RWPE2 (cell line): ENCODE results near the gene OXSR1.
A peak's percentile ranks its signal among the peaks of the same experiment; 100 is the strongest.

ENCODE experiments used
- ATAC-seq: fragments of 200-7000 bp; cut with Tn5 transposase; 3 replicates; pipeline ENCODE4 v1.9.1; 2021; ENCODE audit warnings: low read depth
- DNase-seq: peaks from one replicate; pipeline ENCODE4 v3.0.0-alpha.2; 2020; ENCODE audit warnings: low spot score
- H3K27ac ChIP-seq: fragments of 450-650 bp; 2 replicates; pipeline ENCODE4 v1.5.1; 2017; ENCODE audit warnings: mild to moderate bottlenecking; ENCODE audit not compliant: poor library complexity, severe bottlenecking
- H3K27me3 ChIP-seq: fragments of 250-450 bp; sonication (Bioruptor Pico); 2 replicates; pipeline ENCODE4 v1.5.1; 2021; ENCODE audit warnings: mild to moderate bottlenecking, moderate library complexity; ENCODE audit not compliant: insufficient read depth, poor library complexity, severe bottlenecking
- H3K36me3 ChIP-seq: fragments of 250-450 bp; sonication (Bioruptor Pico); 2 replicates; pipeline ENCODE4 v1.5.1; 2020; ENCODE audit warnings: low read depth, mild to moderate bottlenecking, moderate library complexity
- H3K4me1 ChIP-seq: fragments of 250-450 bp; sonication (Bioruptor Pico); 2 replicates; pipeline ENCODE4 v1.5.1; 2021; ENCODE audit warnings: mild to moderate bottlenecking, moderate library complexity; ENCODE audit not compliant: insufficient read depth, poor library complexity, severe bottlenecking
- H3K4me3 ChIP-seq: fragments of 250-450 bp; sonication (Bioruptor Pico); 2 replicates; pipeline ENCODE4 v1.5.1; 2021; ENCODE audit warnings: mild to moderate bottlenecking, moderate library complexity; ENCODE audit not compliant: severe bottlenecking
- H3K9me3 ChIP-seq: fragments of 250-450 bp; sonication (Bioruptor Pico); 2 replicates; pipeline ENCODE4 v1.5.1; 2021; ENCODE audit warnings: mild to moderate bottlenecking, moderate library complexity; ENCODE audit not compliant: severe bottlenecking
- TF ChIP-seq, protein P1 (sequence below): fragments of 450-650 bp; IDR thresholded peaks from one replicate; pipeline ENCODE4 v1.5.1; 2017; ENCODE audit warnings: mild to moderate bottlenecking, moderate library complexity; ENCODE audit not compliant: poor library complexity, severe bottlenecking

The OXSR1 gene

DNA sequence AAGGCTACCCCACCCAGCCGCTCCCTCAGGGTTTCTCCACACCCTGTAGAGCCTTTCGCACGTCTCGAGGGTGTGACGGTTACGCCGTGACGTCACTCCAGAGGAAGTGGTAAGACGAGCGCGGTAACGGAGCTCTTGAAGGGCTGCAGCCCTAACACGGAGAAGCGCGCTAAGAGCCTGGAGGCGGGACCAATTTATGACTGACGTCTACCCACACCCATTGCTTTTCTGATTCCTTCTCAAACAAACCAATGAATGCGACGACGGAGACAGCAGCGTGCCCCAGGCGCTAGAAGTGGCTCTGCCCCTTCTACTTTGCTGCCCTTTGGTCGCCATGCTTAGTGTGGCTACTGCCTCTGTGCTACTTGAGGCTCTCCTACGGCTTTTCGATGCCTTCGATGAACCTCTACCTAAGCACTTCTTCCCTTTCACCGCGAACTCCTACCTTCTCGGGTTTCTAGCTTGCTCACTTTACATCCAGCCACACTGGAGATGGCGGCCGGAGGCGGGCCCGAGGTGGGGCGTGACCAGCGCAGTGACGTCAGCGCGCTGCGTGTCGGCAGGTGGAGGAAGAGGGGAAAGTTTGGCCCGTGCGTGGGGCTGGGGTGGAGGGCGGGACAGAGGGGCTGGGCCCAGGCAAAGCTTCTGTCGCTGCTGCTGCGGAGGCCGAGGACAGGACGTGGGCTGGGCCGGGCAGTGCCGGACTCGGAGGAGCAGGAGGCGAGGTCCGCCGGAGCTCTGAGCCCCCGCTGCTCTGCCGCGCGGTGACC is at the start of gene OXSR1:
OXSR1 (plus strand) TSS at position 586 of the 770 bp plus-strand sequence. CDS start 340 bp downstream, outside the sequence.
- DNase-seq: peak; percentile 98
- H3K27ac ChIP-seq: peak within 1 kb of the TSS; percentile 91
- ATAC-seq: peak; percentile 84

DNA sequence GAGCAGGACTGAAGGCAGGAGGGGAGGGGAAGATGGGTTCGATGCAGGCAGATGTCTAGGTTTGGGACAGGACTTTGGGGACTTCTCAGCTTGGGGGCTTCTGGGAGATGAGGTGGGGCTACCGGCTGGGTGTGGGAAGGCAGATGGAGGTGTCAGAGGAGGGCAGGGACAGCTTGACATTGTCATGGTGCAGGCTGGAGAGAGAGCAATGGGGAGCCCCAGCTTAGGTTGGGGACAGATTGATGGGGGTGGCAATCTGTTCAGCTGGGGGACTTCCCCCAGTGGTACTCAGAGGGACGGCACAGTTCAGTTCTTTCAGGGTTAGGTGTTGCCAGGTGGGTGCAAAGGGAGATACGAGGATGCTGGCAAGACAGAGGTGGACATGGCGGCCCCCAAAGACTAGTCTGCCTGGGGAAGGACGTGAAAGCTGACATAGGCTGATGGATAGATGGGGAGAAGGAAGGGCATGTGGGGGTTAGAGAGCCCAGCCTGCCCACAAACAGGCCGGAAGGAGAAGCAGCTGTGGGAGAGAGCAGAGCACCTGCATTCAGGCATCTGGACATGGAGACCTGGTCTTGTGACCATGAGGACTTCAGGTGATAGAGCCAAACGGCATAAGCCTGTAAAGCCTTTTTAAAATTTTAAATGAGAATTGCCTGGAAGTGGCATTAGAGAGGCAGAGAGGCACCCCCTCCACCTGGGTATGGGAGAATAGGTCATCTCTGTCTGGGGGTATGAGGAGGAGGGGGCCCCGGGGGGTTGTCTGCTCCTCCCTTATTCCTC is 49.5 kb upstream of the OXSR1 start:
- no peaks in the 10 kb centered on the region for H3K9me3 ChIP-seq
- ATAC-seq: no peak
- no peak overlapping the region for H3K4me3 ChIP-seq
- no peaks in the 10 kb centered on the region for H3K36me3 ChIP-seq
- no peaks in the 10 kb centered on the region for H3K4me1 ChIP-seq
- no peaks in the 10 kb centered on the region for H3K27me3 ChIP-seq
- DNase-seq: no peak
- H3K27ac ChIP-seq: no peak overlapping the region
- TF ChIP-seq, protein P1, sequence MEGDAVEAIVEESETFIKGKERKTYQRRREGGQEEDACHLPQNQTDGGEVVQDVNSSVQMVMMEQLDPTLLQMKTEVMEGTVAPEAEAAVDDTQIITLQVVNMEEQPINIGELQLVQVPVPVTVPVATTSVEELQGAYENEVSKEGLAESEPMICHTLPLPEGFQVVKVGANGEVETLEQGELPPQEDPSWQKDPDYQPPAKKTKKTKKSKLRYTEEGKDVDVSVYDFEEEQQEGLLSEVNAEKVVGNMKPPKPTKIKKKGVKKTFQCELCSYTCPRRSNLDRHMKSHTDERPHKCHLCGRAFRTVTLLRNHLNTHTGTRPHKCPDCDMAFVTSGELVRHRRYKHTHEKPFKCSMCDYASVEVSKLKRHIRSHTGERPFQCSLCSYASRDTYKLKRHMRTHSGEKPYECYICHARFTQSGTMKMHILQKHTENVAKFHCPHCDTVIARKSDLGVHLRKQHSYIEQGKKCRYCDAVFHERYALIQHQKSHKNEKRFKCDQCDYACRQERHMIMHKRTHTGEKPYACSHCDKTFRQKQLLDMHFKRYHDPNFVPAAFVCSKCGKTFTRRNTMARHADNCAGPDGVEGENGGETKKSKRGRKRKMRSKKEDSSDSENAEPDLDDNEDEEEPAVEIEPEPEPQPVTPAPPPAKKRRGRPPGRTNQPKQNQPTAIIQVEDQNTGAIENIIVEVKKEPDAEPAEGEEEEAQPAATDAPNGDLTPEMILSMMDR: no peak

More for the DNA sequence above, at the start of gene OXSR1:
- Histone ChIP-seq H3K4me1 (peaks cover 30% of the 10 kb centered on the region), H3K9me3 (no peaks in the 10 kb centered on the region), H3K4me3 (peak within 1 kb of the TSS; percentile 80), H3K36me3 (no peaks in the 10 kb centered on the region), H3K27me3 (no peaks in the 10 kb centered on the region)
- TF ChIP-seq, protein P1: no peak

DNA sequence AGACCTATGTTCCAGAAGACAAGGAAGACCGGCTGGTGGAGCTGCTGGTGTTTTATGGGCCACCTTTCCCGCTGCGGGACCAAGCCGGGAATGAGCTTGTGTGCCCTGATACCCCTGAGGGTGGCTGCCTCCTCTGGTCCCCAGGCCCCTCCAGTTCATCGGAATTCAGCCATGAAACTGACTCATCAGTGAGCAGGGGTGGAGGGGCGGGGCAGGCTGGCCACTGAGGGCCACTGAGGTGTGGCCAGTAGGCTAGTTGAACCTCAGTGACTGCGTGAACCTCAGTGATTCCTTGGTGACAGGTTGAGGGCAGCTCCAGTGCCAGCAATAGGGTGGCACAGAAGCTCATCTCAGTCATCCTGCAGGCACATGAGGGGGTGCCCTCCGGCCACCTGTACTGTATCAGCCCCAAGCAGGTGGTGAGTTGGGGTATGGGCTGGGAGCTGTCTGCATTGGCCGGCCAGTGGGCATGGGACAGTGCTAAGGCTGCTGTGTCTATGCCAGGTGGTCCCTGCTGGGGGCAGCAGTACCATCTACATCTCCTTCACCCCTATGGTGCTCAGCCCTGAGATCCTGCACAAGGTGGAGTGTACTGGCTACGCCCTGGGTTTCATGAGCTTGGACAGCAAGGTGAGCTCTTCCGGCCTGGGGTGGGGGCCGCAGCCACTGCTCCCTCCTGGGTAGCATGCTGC is 48.7 kb upstream of the OXSR1 start:
- ATAC-seq: no peak; the same call in 2 of the 3 replicates
- TF ChIP-seq, protein P1: no peak

DNA sequence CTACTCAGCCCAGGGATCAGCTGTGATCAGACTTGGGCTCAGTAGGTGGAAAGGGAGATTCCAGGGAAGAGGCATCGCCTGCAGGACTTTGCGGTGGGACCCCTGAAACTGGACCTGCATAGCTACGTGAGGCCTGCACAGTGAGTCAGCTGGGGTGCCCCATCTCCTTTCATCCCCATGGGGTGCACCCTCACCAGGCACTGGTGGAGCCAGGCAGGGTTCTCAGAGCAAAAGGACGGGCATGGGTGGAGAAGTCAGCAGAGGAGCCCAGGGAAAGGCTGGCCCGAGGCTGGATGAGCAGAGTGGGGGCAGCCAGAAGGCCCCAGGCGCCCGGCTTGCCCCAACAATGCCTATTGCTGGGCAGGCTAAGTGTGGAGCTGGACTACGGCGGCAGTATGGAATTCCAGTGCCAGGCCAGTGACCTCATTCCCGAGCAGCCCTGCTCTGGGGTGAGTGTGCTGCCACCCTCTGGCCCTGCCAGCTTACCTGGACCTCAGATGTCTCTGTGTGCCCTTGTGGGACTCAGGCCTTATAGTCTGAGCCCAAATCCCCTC is 48.1 kb upstream of the OXSR1 start:
- Histone ChIP-seq H3K4me3 (no peak overlapping the region), H3K27me3 (no peaks in the 10 kb centered on the region), H3K9me3 (no peaks in the 10 kb centered on the region), H3K4me1 (no peaks in the 10 kb centered on the region), H3K36me3 (peaks cover 4% of the 10 kb centered on the region), H3K27ac (no peak overlapping the region)
- DNase-seq (peak; percentile 34), ATAC-seq (peak; percentile 47)
- TF ChIP-seq, protein P1: no peak

More for the DNA sequence above, 48.7 kb upstream of the OXSR1 start:
- H3K9me3 ChIP-seq: no peaks in the 10 kb centered on the region
- no peak overlapping the region for H3K4me3 ChIP-seq
- no peaks in the 10 kb centered on the region for H3K27me3 ChIP-seq
- H3K4me1 ChIP-seq: no peaks in the 10 kb centered on the region
- DNase-seq: no peak
- H3K36me3 ChIP-seq: no peaks in the 10 kb centered on the region
- no peak overlapping the region for H3K27ac ChIP-seq
